NCI-H146 treated with DMSO at 0.1 percent for 48 hours (cell line): Measurements from ENCODE around the gene MSH2.

Source experiments
- DNase-seq: peaks from one replicate; lab custom pipeline; 2025; ENCODE audit not compliant: unreplicated experiment; lab: John Stamatoyannopoulos, UW

The MSH2 gene

DNA sequence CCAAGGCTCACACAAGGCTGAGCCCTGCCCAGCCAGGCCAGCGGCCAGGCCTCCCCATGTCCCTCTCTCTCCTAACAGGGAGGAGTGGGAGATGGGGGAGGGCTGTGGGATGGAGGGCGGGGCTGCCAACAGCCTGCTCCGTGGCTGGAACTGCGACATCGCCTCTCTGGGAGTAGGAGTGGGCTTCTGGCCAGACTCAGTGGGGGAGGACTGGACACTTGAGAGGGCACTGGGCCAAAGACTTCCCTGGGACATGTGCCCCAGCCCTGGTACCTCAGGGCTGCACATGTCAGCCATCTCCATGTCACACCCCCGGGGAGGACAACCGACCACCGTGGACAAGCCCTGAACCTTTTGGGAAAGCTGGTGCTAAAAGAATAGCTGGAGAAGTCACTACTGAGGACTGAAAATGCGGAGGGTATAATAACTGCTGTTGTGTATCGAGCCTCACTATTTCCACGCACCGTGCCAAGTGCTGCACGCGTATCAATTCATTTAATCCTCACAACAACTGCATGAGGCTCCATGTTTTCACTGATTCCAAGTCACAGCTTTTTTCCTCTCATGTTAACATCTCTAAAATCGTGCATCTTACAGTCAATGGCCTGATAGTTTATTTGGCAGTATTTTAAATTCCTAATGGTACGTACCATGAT lies 127.3 kb downstream of the MSH2 start:
- DNase-seq = no peak

DNA sequence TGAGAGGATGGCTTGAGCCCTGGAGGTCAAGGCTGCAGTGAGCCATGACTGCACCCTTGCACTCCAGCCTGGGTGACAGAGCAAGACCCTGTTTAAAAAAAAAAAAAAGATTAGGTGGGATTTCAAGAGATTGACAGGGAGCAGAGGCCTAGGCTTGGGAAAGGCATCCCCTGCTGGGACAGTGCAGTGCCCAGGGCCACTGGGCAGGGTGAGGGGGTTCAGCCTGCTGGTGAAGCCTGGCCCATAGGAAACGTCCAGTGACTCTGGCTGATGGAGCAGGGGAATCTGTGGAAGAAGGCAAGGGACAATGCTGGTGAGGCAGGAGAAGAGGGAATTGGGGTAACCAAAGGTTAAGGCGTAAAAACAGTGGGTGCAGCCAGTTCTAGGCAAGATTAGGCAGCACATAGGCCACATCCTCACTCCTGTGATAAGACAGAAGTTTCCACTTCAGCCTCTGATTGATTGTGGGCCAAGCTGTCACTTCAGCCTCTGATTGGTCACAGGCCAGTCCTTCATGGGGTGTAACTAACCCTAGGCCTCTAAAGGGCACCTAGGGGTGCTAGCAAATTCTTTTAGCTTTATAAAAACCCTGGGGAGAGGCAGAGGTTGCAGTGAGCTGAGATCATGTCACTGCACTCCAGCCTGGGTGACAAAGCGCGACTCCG lies 128.6 kb downstream of the MSH2 start:
- no peak for DNase-seq
